HepG2 (cell line): ENCODE results near the gene ACSS1. TPM values are rescaled to one million over a fixed set of nuclear protein-coding genes. Genes with fewer than 3 reads are reported as not detected.

Source experiments
- DMAP1 ChIP-seq: IDR thresholded peaks from 2 replicates; pipeline ENCODE4 v1.6.1; 2016
- MBD4 ChIP-seq: IDR thresholded peaks from 2 replicates; pipeline ENCODE4 v1.6.1; 2012; ENCODE audit warnings: low read length, inconsistent platforms, borderline replicate concordance
- MIER2 ChIP-seq: IDR thresholded peaks from 2 replicates; pipeline ENCODE4 v1.6.1; 2016; ENCODE audit warnings: missing biosample characterization, missing genetic modification reagents
- SOX6 ChIP-seq, 2 experiments: fragments of 450-650 bp in 1 of 2; sonication (generic) in 1 of 2; formaldehyde crosslinking in 1 of 2; IDR thresholded peaks; 2 replicates each; pipeline versions ENCODE4 v1.4.0 to v1.6.1; 2017 to 2020; ENCODE audit warnings: antibody characterized with exemption in 1 of 2, mild to moderate bottlenecking in 1 of 2, missing genetic modification reagents in 1 of 2
- ZNF10 ChIP-seq: sonication (generic); formaldehyde crosslinking; IDR thresholded peaks from 2 replicates; pipeline ENCODE4 v1.4.0; 2020; ENCODE audit warnings: mild to moderate bottlenecking, low read depth, missing genetic modification reagents, borderline replicate concordance
- ZNF274 ChIP-seq: sonication (generic); formaldehyde crosslinking; IDR thresholded peaks from 2 replicates; pipeline ENCODE4 v1.5.1; 2020; ENCODE audit warnings: mild to moderate bottlenecking, missing genetic modification reagents
- ZNF562 ChIP-seq: sonication (generic); formaldehyde crosslinking; IDR thresholded peaks from 2 replicates; pipeline ENCODE4 v1.8.0; 2022; ENCODE audit warnings: missing genetic modification reagents, borderline replicate concordance
- ZNF83 ChIP-seq: sonication (generic); formaldehyde crosslinking; IDR thresholded peaks from 2 replicates; pipeline ENCODE4 v1.4.0; 2020; ENCODE audit warnings: missing genetic modification reagents, mild to moderate bottlenecking, borderline replicate concordance
- polyA plus RNA-seq, 8 experiments: library from polyadenylated mRNA; depleted of rRNA in 3 of 8; stranded (reverse) in 7 of 8; unstranded in 1 of 8; fragments of >200 nt; fragmentation: Illumina TruSeq in 4 of 8; extraction: Trizol in 4 of 8; gene quantifications; 2 replicates each; pipeline versions ENCODE4 v1.2.1 to v1.2.3, GENCODE V29; 2011 to 2016; ENCODE audit warnings: low read depth in 4 of 8, missing spikeins in 1 of 8, mixed read lengths in 1 of 8; ENCODE audit not compliant: insufficient read depth in 1 of 8
- total RNA-seq, 5 experiments: library from RNA; depleted of rRNA; stranded (reverse); fragments of >200 nt; fragmentation: Illumina TruSeq; extraction: Trizol; gene quantifications; 2 replicates each; pipeline ENCODE4 v1.2.3, GENCODE V29; 2016; ENCODE audit warnings: low read depth in 1 of 5
- TF ChIP-seq, protein P1 (sequence below): sonication (generic); formaldehyde crosslinking; IDR thresholded peaks from 2 replicates; pipeline ENCODE4 v1.4.0; 2020; ENCODE audit warnings: missing genetic modification reagents, borderline replicate concordance
- TF ChIP-seq, protein P2 (sequence below): sonication (generic); formaldehyde crosslinking; IDR thresholded peaks from 2 replicates; pipeline ENCODE4 v1.9.0; 2022; ENCODE audit warnings: low read depth, missing genetic modification reagents
- TF ChIP-seq, protein P3 (sequence below): sonication (generic); formaldehyde crosslinking; IDR thresholded peaks from 2 replicates; pipeline ENCODE4 v1.4.0; 2020; ENCODE audit warnings: missing genetic modification reagents, mild to moderate bottlenecking, borderline replicate concordance
- TF ChIP-seq, protein P4 (sequence below): sonication (generic); formaldehyde crosslinking; conservative IDR thresholded peaks from 2 replicates; pipeline ENCODE4 v1.8.0; 2022; ENCODE audit warnings: mild to moderate bottlenecking, moderate library complexity, missing genetic modification reagents
- TF ChIP-seq, protein P5 (sequence below): sonication (generic); formaldehyde crosslinking; IDR thresholded peaks from 2 replicates; pipeline ENCODE4 v1.8.0; 2022; ENCODE audit warnings: mild to moderate bottlenecking, missing genetic modification reagents, moderate library complexity

Gene ACSS1
- total and polyA plus RNA-seq, 2 of the 13 experiments (the other 11 are each of a cell fraction or from before 2014, with no cell fraction given) = 15.2 to 41.6 TPM

DNA sequence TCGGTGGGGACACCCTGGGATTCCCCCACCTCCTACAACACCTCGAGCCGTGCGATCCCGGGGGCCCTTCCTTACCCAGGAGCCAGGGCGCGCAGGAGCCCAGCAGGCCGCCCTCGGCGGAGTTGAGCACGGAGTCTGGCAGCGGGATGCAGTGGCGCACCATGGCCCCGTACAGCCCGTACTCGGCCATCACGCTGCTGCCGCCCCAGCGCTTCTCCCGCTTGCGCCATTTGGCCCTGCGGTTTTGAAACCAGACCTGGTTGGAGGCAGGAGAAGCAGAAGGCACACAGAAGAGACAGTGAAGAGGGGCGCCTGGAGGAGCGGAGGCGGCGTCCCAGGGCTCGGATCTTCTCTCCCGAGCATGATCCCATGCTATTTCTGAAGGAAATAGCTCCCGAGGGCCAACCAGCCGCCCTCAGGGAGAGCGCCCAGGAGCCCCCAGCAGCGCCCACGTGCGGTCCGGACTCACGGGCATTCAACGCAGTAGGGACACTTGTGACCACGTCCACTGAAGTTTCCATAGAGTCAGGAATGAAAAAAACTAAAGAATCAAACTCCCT is 19.8 kb upstream of the ACSS1 start (continued):
- no peak for TF ChIP-seq SOX6 (IDR thresholded peaks at IDR 0.05)
- TF ChIP-seq SOX6 (CRISPR knock-in tag; IDR thresholded peaks at IDR 0.05) = no peak
- TF ChIP-seq ZNF83 (CRISPR knock-in tag) = no peak; the same call in 1 of the 2 replicates
- TF ChIP-seq MBD4 = no peak
- TF ChIP-seq MIER2 = peak; percentile 24; the same call in 1 of the 2 replicates
- TF ChIP-seq, protein P1, sequence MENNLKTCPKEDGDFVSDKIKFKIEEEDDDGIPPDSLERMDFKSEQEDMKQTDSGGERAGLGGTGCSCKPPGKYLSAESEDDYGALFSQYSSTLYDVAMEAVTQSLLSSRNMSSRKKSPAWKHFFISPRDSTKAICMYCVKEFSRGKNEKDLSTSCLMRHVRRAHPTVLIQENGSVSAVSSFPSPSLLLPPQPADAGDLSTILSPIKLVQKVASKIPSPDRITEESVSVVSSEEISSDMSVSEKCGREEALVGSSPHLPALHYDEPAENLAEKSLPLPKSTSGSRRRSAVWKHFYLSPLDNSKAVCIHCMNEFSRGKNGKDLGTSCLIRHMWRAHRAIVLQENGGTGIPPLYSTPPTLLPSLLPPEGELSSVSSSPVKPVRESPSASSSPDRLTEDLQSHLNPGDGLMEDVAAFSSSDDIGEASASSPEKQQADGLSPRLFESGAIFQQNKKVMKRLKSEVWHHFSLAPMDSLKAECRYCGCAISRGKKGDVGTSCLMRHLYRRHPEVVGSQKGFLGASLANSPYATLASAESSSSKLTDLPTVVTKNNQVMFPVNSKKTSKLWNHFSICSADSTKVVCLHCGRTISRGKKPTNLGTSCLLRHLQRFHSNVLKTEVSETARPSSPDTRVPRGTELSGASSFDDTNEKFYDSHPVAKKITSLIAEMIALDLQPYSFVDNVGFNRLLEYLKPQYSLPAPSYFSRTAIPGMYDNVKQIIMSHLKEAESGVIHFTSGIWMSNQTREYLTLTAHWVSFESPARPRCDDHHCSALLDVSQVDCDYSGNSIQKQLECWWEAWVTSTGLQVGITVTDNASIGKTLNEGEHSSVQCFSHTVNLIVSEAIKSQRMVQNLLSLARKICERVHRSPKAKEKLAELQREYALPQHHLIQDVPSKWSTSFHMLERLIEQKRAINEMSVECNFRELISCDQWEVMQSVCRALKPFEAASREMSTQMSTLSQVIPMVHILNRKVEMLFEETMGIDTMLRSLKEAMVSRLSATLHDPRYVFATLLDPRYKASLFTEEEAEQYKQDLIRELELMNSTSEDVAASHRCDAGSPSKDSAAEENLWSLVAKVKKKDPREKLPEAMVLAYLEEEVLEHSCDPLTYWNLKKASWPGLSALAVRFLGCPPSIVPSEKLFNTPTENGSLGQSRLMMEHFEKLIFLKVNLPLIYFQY = no peak
- TF ChIP-seq, protein P2, sequence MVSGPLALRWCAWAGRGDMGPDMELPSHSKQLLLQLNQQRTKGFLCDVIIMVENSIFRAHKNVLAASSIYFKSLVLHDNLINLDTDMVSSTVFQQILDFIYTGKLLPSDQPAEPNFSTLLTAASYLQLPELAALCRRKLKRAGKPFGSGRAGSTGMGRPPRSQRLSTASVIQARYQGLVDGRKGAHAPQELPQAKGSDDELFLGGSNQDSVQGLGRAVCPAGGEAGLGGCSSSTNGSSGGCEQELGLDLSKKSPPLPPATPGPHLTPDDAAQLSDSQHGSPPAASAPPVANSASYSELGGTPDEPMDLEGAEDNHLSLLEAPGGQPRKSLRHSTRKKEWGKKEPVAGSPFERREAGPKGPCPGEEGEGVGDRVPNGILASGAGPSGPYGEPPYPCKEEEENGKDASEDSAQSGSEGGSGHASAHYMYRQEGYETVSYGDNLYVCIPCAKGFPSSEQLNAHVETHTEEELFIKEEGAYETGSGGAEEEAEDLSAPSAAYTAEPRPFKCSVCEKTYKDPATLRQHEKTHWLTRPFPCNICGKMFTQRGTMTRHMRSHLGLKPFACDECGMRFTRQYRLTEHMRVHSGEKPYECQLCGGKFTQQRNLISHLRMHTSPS (CRISPR knock-in tag) = 0 out of 2 replicates have a peak, but pooled peaks have one; percentile 22
- TF ChIP-seq, protein P3, sequence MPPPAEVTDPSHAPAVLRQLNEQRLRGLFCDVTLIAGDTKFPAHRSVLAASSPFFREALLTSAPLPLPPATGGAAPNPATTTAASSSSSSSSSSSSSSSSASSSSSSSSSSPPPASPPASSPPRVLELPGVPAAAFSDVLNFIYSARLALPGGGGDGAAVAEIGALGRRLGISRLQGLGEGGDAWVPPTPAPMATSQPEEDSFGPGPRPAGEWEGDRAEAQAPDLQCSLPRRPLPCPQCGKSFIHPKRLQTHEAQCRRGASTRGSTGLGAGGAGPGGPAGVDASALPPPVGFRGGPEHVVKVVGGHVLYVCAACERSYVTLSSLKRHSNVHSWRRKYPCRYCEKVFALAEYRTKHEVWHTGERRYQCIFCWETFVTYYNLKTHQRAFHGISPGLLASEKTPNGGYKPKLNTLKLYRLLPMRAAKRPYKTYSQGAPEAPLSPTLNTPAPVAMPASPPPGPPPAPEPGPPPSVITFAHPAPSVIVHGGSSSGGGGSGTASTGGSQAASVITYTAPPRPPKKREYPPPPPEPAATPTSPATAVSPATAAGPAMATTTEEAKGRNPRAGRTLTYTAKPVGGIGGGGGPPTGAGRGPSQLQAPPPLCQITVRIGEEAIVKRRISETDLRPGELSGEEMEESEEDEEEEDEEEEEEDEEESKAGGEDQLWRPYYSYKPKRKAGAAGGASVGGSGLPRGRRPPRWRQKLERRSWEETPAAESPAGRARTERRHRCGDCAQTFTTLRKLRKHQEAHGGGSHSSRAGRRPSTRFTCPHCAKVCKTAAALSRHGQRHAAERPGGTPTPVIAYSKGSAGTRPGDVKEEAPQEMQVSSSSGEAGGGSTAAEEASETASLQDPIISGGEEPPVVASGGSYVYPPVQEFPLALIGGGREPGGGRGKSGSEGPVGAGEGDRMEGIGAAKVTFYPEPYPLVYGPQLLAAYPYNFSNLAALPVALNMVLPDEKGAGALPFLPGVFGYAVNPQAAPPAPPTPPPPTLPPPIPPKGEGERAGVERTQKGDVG = no peak
- TF ChIP-seq ZNF10 (CRISPR knock-in tag) = no peak
- no peak for TF ChIP-seq ZNF562
- no peak for TF ChIP-seq DMAP1
- TF ChIP-seq, protein P4, sequence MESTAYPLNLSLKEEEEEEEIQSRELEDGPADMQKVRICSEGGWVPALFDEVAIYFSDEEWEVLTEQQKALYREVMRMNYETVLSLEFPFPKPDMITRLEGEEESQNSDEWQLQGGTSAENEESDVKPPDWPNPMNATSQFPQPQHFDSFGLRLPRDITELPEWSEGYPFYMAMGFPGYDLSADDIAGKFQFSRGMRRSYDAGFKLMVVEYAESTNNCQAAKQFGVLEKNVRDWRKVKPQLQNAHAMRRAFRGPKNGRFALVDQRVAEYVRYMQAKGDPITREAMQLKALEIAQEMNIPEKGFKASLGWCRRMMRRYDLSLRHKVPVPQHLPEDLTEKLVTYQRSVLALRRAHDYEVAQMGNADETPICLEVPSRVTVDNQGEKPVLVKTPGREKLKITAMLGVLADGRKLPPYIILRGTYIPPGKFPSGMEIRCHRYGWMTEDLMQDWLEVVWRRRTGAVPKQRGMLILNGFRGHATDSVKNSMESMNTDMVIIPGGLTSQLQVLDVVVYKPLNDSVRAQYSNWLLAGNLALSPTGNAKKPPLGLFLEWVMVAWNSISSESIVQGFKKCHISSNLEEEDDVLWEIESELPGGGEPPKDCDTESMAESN (CRISPR knock-in tag) = no peak
- TF ChIP-seq ZNF274 (CRISPR knock-in tag) = no peak
- TF ChIP-seq, protein P5, sequence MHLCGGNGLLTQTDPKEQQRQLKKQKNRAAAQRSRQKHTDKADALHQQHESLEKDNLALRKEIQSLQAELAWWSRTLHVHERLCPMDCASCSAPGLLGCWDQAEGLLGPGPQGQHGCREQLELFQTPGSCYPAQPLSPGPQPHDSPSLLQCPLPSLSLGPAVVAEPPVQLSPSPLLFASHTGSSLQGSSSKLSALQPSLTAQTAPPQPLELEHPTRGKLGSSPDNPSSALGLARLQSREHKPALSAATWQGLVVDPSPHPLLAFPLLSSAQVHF (CRISPR knock-in tag) = no peak
